CD4-positive, alpha-beta T cell (primary cell): ENCODE data around the gene AP3S2. TPM values are rescaled to one million over a fixed set of nuclear protein-coding genes. Genes with fewer than 3 reads are reported as not detected.

Experiments
- ATAC-seq: fragments of 200-7000 bp; cut with Tn5 transposase; one replicate; pipeline ENCODE4 v1.10.0; 2022; ENCODE audit warnings: mild to moderate bottlenecking; ENCODE audit not compliant: poor library complexity
- CTCF ChIA-PET: fragments of 350-600 bp; sonication (Branson Sonifier 250); formaldehyde crosslinking; loops from one replicate; lab custom pipeline; 2021; ENCODE audit warnings: antibody characterized with exemption, inconsistent platforms; lab: Charles Lee
- POLR2A ChIA-PET: fragments of 350-600 bp; sonication (Branson Sonifier 250); formaldehyde crosslinking; loops from one replicate; lab custom pipeline; 2021; ENCODE audit warnings: antibody characterized with exemption, inconsistent platforms; lab: Charles Lee
- DNase-seq, 14 experiments: peaks; one replicate each; pipeline ENCODE4 v3.0.0-alpha.2; 2013 to 2020; ENCODE audit warnings: mixed read lengths in 2 of 14
- H3K27ac ChIP-seq, 2 donors: one replicate each; pipeline versions ENCODE4 v1.5.1 to v1.7.0; 2013; ENCODE audit warnings: low read length in 2 of 2, low read depth in 1 of 2, mild to moderate bottlenecking in 1 of 2
- H3K27me3 ChIP-seq, 2 experiments: 1 replicate in 1 of 2; 2 replicates in 1 of 2; pipeline versions ENCODE4 v1.6.1 to v1.7.0; 2013; ENCODE audit warnings: low read length in 2 of 2, control low read depth in 1 of 2, mild to moderate bottlenecking in 1 of 2, moderate library complexity in 1 of 2; ENCODE audit not compliant: insufficient read depth in 2 of 2, control insufficient read depth in 1 of 2
- H3K36me3 ChIP-seq: one replicate; pipeline ENCODE4 v1.6.1; 2013; ENCODE audit warnings: low read length, control low read depth; ENCODE audit not compliant: insufficient read depth
- H3K4me1 ChIP-seq: one replicate; pipeline ENCODE4 v1.6.1; 2013; ENCODE audit warnings: low read length, control low read depth; ENCODE audit not compliant: insufficient read depth
- H3K4me3 ChIP-seq: one replicate; pipeline ENCODE4 v1.5.1; 2013; ENCODE audit warnings: mild to moderate bottlenecking, low read length, moderate library complexity
- H3K9me3 ChIP-seq, 2 experiments: 1 replicate in 1 of 2; 2 replicates in 1 of 2; pipeline versions ENCODE4 v1.6.1 to v1.7.0; 2013; ENCODE audit warnings: low read length in 2 of 2, mild to moderate bottlenecking in 2 of 2, control low read depth in 1 of 2, moderate library complexity in 1 of 2; ENCODE audit not compliant: control insufficient read depth in 1 of 2, insufficient read depth in 1 of 2
- H3K27ac Mint-ChIP-seq: one replicate; pipeline ENCODE4 v1.8.0; 2020; ENCODE audit warnings: mixed read lengths
- H3K27me3 Mint-ChIP-seq: one replicate; pipeline ENCODE4 v1.8.0; 2021; ENCODE audit warnings: mixed read lengths
- H3K36me3 Mint-ChIP-seq: one replicate; pipeline ENCODE4 v1.8.0; 2021; ENCODE audit warnings: low read depth, mixed read lengths
- H3K4me1 Mint-ChIP-seq: one replicate; pipeline ENCODE4 v1.8.0; 2021; ENCODE audit warnings: low read depth, mixed read lengths
- H3K4me3 Mint-ChIP-seq: one replicate; pipeline ENCODE4 v1.8.0; 2020; ENCODE audit warnings: mild to moderate bottlenecking, mixed read lengths
- H3K9me3 Mint-ChIP-seq: one replicate; pipeline ENCODE4 v1.8.0; 2020; ENCODE audit warnings: mixed read lengths
- intact Hi-C, 2 experiments: fragments of 100-400 bp; cut with DNase I in 1 of 2; cut with micrococcal nuclease in 1 of 2; formaldehyde crosslinking; loops; one replicate each; pipeline versions ENCODE4 v1.15.1 to v1.9.0; 2023 to 2025; cut with DNase I, micrococcal nuclease
- total RNA-seq, 174 experiments: library from RNA in 2 of 174; stranded (reverse) in 2 of 174; gene quantifications; one replicate each; pipeline ENCODE4 v1.2.3 and lab custom pipeline; 2021 to 2026
- TF ChIP-seq, protein P1 (sequence below): fragments of 200-600 bp; IDR thresholded peaks from one replicate; pipeline ENCODE4 v1.8.0; 2022; ENCODE audit warnings: antibody characterized with exemption, mild to moderate bottlenecking

AP3S2 gene
- total RNA-seq, 2 experiments from 2014 or later: 18.9 to 20.5 TPM

DNA sequence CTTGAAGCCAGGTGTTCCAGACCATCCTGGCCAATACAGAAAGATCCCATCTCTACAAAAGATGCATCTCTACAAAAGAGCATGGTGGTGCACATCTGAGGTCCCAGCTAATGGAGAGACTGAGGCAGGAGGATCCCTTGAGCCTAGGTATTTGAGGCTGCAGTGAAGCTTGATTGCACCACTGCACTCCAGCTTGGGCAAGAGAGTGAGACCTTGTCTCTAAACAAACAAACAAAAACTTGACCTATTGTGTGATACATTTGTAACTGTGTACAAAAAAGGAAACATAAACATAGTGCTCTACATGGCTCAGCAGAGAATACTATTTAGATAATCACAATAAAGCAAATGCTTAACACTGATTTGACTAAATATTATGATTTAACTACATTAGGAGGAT lies 97.8 kb downstream of the AP3S2 start:
- Histone ChIP-seq H3K27ac (no peak overlapping the region), H3K36me3 (no peaks in the 10 kb centered on the region), H3K4me1 (no peaks in the 10 kb centered on the region), H3K9me3 (peaks cover 0 to 16% of the 10 kb centered on the region in 2 experiments), H3K27me3 (no peaks in the 10 kb centered on the region), H3K4me3 (no peak overlapping the region)
- H3K9me3 Mint-ChIP-seq: peaks cover 3% of the 10 kb centered on the region
- TF ChIP-seq, protein P1, sequence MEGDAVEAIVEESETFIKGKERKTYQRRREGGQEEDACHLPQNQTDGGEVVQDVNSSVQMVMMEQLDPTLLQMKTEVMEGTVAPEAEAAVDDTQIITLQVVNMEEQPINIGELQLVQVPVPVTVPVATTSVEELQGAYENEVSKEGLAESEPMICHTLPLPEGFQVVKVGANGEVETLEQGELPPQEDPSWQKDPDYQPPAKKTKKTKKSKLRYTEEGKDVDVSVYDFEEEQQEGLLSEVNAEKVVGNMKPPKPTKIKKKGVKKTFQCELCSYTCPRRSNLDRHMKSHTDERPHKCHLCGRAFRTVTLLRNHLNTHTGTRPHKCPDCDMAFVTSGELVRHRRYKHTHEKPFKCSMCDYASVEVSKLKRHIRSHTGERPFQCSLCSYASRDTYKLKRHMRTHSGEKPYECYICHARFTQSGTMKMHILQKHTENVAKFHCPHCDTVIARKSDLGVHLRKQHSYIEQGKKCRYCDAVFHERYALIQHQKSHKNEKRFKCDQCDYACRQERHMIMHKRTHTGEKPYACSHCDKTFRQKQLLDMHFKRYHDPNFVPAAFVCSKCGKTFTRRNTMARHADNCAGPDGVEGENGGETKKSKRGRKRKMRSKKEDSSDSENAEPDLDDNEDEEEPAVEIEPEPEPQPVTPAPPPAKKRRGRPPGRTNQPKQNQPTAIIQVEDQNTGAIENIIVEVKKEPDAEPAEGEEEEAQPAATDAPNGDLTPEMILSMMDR: no peak
- no peaks in the 10 kb centered on the region for H3K36me3 Mint-ChIP-seq
- intact Hi-C loops: no loop called here
- ChIA-PET CTCF (no interaction called here), POLR2A (no interaction called here)
- H3K4me3 Mint-ChIP-seq: no peak overlapping the region
- no peak overlapping the region for H3K27ac Mint-ChIP-seq
- ATAC-seq (no peak), DNase-seq (no peak)
- H3K4me1 Mint-ChIP-seq: no peaks in the 10 kb centered on the region
- peaks cover 9% of the 10 kb centered on the region for H3K27me3 Mint-ChIP-seq

DNA sequence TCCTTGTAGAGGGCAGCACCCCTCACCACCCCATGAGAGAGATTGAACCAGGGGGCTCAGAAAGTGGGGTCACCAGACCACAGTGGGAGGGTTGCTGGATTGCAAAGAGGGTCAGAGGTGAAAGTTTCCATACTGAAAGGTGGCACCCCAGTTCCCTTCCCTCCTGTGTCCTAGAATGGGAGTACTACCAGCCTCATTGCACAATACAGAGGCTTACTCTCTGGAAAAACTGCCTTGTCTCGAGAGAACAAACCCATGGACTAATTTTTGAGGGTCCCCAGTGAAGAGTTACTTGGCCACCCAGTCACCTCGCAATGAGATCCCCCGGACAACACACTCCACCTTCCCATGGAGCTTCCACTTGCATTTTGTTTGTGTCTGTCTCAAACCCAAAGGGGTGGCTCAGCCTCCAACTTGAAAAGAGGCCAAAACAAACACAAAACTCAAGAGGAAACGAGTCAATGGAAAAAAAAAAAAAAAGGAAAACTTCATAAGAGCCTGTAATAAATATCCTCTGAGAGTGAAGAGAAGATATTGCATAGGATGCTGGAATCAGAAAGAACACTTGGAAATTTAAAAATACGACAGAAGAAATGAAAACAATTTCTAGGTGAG lies 99.1 kb downstream of the AP3S2 start:
- H3K9me3 ChIP-seq: peaks cover 0 to 16% of the 10 kb centered on the region in 2 experiments
- Mint-ChIP-seq H3K4me3 (no peak overlapping the region), H3K27ac (no peak overlapping the region), H3K27me3 (no peaks in the 10 kb centered on the region), H3K36me3 (no peaks in the 10 kb centered on the region), H3K4me1 (no peaks in the 10 kb centered on the region), H3K9me3 (peaks cover 3% of the 10 kb centered on the region)
- DNase-seq: no peak
- no peaks in the 10 kb centered on the region for H3K36me3 ChIP-seq
- TF ChIP-seq, protein P1: no peak
- CTCF ChIA-PET: no interaction called here
- intact Hi-C loops: no loop called here
- H3K27me3 ChIP-seq: no peaks in the 10 kb centered on the region
- H3K27ac ChIP-seq: no peak overlapping the region
- no peak for ATAC-seq
- POLR2A ChIA-PET: no interaction called here
- no peaks in the 10 kb centered on the region for H3K4me1 ChIP-seq
- no peak overlapping the region for H3K4me3 ChIP-seq

DNA sequence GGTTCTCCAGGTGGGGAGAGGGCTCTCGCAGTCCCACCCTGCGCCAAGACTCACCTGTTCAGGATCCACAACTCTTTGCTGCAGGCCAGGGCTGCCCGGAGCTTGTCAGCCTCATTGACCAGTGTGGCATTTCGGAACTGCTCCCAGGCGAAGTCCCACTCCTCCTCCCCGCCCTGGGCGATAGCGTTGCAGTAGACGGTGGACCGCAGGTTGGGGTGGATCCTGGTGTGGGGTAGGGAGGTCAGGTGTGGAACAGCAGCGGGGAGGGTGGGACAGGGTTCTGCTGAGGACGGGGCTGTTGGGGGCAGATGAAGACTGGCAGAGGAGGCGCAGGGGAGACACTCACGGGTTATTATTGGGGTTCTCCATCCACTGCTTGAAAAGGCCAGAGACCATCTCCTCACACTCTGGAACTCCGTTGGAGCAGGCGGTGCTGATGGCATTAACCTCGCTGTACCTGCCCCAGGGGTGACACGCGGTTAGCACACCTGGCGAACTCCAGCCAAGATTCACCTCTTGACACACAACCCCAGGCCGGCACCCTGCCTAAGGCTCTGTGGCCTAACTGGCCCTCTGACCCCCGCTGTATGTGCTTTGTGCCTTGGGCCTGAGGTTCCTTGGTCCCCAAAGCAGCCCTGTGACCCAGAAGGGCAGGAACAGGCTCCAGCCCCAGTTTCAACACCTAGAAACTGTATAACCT lies 101.5 kb downstream of the AP3S2 start:
- Mint-ChIP-seq H3K27me3 (peaks cover 5% of the 10 kb centered on the region), H3K9me3 (peaks cover 11% of the 10 kb centered on the region), H3K4me1 (no peaks in the 10 kb centered on the region), H3K36me3 (no peaks in the 10 kb centered on the region), H3K27ac (no peak overlapping the region), H3K4me3 (no peak overlapping the region)
- no peak for ATAC-seq
- intact Hi-C loops: no loop called here
- H3K9me3 ChIP-seq: peaks cover 10 to 12% of the 10 kb centered on the region in 2 experiments
- no peaks in the 10 kb centered on the region for H3K36me3 ChIP-seq
- H3K27ac ChIP-seq: no peak overlapping the region
- H3K4me1 ChIP-seq: no peaks in the 10 kb centered on the region
- no peak for DNase-seq
- no peaks in the 10 kb centered on the region for H3K27me3 ChIP-seq
- CTCF ChIA-PET: no interaction called here
- H3K4me3 ChIP-seq: no peak overlapping the region
- POLR2A ChIA-PET: no interaction called here
- TF ChIP-seq, protein P1: no peak
